Pericardium fibroblast (primary cell): ENCODE data around the gene GHRH. TPM values are rescaled to one million over a fixed set of nuclear protein-coding genes. Genes with fewer than 3 reads are reported as not detected.

Source experiments
- total RNA-seq: library from RNA; depleted of rRNA; stranded (reverse); fragments of >200 nt; gene quantifications from 2 replicates; pipeline ENCODE4 v1.2.3, GENCODE V29; 2015

GHRH gene
- not detected in 2 replicates for total RNA-seq

DNA sequence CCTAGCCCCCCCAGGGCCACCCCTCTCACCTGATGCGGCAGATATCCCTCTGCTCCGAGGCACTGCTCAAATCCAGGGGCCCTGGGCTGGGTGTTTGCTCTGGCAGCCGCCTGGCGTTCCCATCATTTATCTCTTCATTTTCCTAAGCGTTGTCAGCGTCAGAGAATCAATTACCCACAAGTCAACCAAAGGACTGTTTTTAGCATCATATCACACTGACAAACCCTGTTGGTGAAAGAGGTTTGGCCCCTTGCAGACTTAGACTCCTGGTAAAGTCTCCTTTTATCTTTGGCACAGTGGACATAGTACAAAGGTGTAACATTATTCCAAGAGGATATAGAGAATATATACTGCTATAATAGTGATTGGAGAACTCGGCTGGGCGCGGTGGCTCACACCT lies at the start of gene GHRH:
Gene GHRH, minus strand, starts transcription at position 101 of the 400 bp plus-strand sequence. CDS start 4,925 bp downstream, outside the sequence.

Other genes with a start within 250 kb of the GHRH start
- gene RBL1, start 165.8 kb downstream of the GHRH start, total RNA-seq: 1.4 and 5.4 TPM in 2 replicates
- gene RPN2, start 82.5 kb downstream of the GHRH start, total RNA-seq: 180 and 255 TPM in 2 replicates
- 1.5 and 2.6 TPM in 2 replicates for gene MROH8, start 82.3 kb downstream of the GHRH start, total RNA-seq
- 25.9 and 30.0 TPM in 2 replicates for gene MANBAL, start 27.8 kb upstream of the GHRH start, total RNA-seq
- 16.7 and 18.9 TPM in 2 replicates for gene SRC, start 84.3 kb upstream of the GHRH start, total RNA-seq